Neural cell (in vitro differentiated cells): ENCODE measurements around the gene KPRP. TPM values are rescaled to one million over a fixed set of nuclear protein-coding genes. Genes with fewer than 3 reads are reported as not detected.

ENCODE experiments used
- H2AFZ ChIP-seq: fragments of 200-600, 300-800 bp; sonication (generic), shearing (Covaris generic); 2 replicates; pipeline ENCODE4 v1.6.0; 2014; ENCODE audit warnings: low read depth, mild to moderate bottlenecking, antibody characterized with exemption, low read length, moderate library complexity
- H3F3A ChIP-seq: fragments of 200-600 bp; shearing (Covaris generic); 2 replicates; pipeline ENCODE4 v1.6.1; 2016; ENCODE audit warnings: mild to moderate bottlenecking, moderate library complexity, mixed read lengths, antibody characterized with exemption, low read length; ENCODE audit not compliant: insufficient read depth, poor library complexity, severe bottlenecking
- H3K27ac ChIP-seq: fragments of 200-600, 300-800 bp; sonication (generic), shearing (Covaris generic); 2 replicates; pipeline ENCODE4 v1.5.1; 2014; ENCODE audit warnings: mild to moderate bottlenecking, low read length, moderate library complexity
- H3K27me3 ChIP-seq: fragments of 300-800, 200-600 bp; sonication (generic), shearing (Covaris generic); 2 replicates; pipeline ENCODE4 v1.6.0; 2014; ENCODE audit warnings: mild to moderate bottlenecking, low read depth, low read length, moderate library complexity; ENCODE audit not compliant: insufficient read depth
- H3K36me3 ChIP-seq: fragments of 300-800, 200-600 bp; sonication (generic), shearing (Covaris generic); 2 replicates; pipeline ENCODE4 v1.5.1; 2014; ENCODE audit warnings: mild to moderate bottlenecking, antibody characterized with exemption, low read length, moderate library complexity; ENCODE audit not compliant: insufficient read depth
- H3K4me2 ChIP-seq: fragments of 300-800, 200-600 bp; sonication (generic), shearing (Covaris generic); 2 replicates; pipeline ENCODE4 v1.6.0; 2014; ENCODE audit warnings: mild to moderate bottlenecking, low read length
- H3K4me3 ChIP-seq: fragments of 300-800, 200-600 bp; sonication (generic), shearing (Covaris generic); 2 replicates; pipeline ENCODE4 v1.5.1; 2014; ENCODE audit warnings: mild to moderate bottlenecking, low read length, moderate library complexity
- H3K79me2 ChIP-seq: fragments of 200-600 bp; shearing (Covaris generic); replicated peaks from 2 replicates; pipeline ENCODE4 v1.6.0; 2014; ENCODE audit warnings: mild to moderate bottlenecking, low read length, moderate library complexity; ENCODE audit not compliant: insufficient read depth
- H3K9ac ChIP-seq: fragments of 300-800, 200-600 bp; sonication (generic), shearing (Covaris generic); 2 replicates; pipeline ENCODE4 v1.6.1; 2016; ENCODE audit warnings: mild to moderate bottlenecking, low read length, mixed read lengths
- H3K9me2 ChIP-seq: fragments of 200-600 bp; shearing (Covaris generic); 2 replicates; pipeline ENCODE4 v1.6.1; 2016; ENCODE audit warnings: mild to moderate bottlenecking, low read length, mixed read lengths; ENCODE audit not compliant: insufficient read depth
- H3K9me3 ChIP-seq: fragments of 200-600, 300-800 bp; sonication (generic), shearing (Covaris generic); 2 replicates; pipeline ENCODE4 v1.6.1; 2016; ENCODE audit warnings: mild to moderate bottlenecking, mixed run types, low read length, moderate library complexity, mixed read lengths
- H4K20me1 ChIP-seq: fragments of 200-600 bp; shearing (Covaris generic); 2 replicates; pipeline ENCODE4 v1.6.1; 2016; ENCODE audit warnings: mild to moderate bottlenecking, mixed run types; ENCODE audit not compliant: insufficient read depth
- EP300 ChIP-seq: fragments of 450-650 bp; conservative IDR thresholded peaks from 2 replicates; pipeline ENCODE4 v1.6.1; 2014; ENCODE audit warnings: antibody characterized with exemption, mild to moderate bottlenecking, moderate library complexity; ENCODE audit not compliant: poor library complexity, severe bottlenecking
- EZH2 ChIP-seq: fragments of 200-600, 300-800 bp; shearing (Covaris generic), sonication (generic); IDR thresholded peaks from 2 replicates; pipeline ENCODE4 v1.6.1; 2014; ENCODE audit warnings: antibody characterized with exemption, low read length, borderline replicate concordance, mild to moderate bottlenecking; ENCODE audit not compliant: insufficient read depth, poor library complexity, severe bottlenecking
- MXI1 ChIP-seq: fragments of 450-650 bp; conservative IDR thresholded peaks from 2 replicates; pipeline ENCODE4 v1.6.1; 2014; ENCODE audit warnings: antibody characterized with exemption, mild to moderate bottlenecking; ENCODE audit not compliant: poor library complexity, severe bottlenecking
- POLR2AphosphoS5 ChIP-seq: IDR thresholded peaks from 2 replicates; pipeline ENCODE4 v1.6.1; 2012
- RAD21 ChIP-seq: fragments of 450-650 bp; conservative IDR thresholded peaks from 2 replicates; pipeline ENCODE4 v1.6.1; 2014; ENCODE audit warnings: antibody characterized with exemption, mild to moderate bottlenecking, moderate library complexity
- SMC3 ChIP-seq: fragments of 450-650 bp; conservative IDR thresholded peaks from 2 replicates; pipeline ENCODE4 v1.6.1; 2014; ENCODE audit warnings: antibody characterized with exemption, mild to moderate bottlenecking, moderate library complexity; ENCODE audit not compliant: poor library complexity
- TAF1 ChIP-seq: IDR thresholded peaks from 2 replicates; pipeline ENCODE4 v1.6.1; 2012; ENCODE audit warnings: low read depth
- polyA plus RNA-seq: library from polyadenylated mRNA; depleted of rRNA; stranded (reverse); fragments of >200 nt; gene quantifications from 2 replicates; pipeline ENCODE4 v1.2.3, GENCODE V29; 2014
- TF ChIP-seq, protein P1 (sequence below): fragments of 450-650 bp; IDR thresholded peaks from 2 replicates; pipeline ENCODE4 v1.5.1; 2014; ENCODE audit warnings: antibody characterized with exemption, mild to moderate bottlenecking, moderate library complexity; ENCODE audit not compliant: poor library complexity, severe bottlenecking
- TF ChIP-seq, protein P2 (sequence below): IDR thresholded peaks from 2 replicates; pipeline ENCODE4 v1.6.1; 2012; ENCODE audit warnings: borderline replicate concordance

KPRP gene
- polyA plus RNA-seq, 1 donor from 2014 or later: not detected

DNA sequence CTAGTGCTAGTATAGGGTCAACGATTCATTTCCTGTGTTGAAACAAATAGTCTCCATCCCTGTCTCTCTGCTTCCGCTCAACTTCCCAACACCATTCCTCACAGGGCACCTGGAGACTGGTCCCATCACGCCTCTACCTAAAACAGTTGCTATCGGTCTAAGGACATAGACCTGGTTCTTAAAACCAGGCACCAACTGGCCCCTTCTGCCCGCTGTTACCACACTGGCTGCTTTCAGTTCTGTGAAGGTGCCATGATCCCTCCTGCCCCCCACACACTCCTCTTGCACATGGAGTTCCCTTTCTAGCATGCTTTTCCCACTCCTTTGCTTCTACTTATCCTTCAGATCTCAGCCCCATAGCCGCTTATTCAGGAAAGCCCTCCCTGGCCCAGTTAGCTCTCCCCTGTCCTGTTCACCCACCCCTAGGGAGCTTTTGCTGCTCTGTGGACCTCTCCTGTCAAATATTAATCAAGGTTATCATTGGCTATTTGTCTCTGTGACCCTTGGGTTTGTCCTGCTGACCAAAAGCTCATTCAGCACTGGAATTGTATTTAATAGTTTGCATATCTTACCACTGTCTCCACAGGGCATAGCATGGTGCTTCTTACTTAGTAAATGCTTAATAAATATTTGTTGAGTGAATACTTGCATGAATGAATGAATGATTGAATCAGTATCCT is 11.9 kb upstream of the KPRP start:
- no peaks in the 10 kb centered on the region for H3K79me2 ChIP-seq
- H3K9me2 ChIP-seq: no peaks in the 10 kb centered on the region
- no peak overlapping the region for H2AFZ ChIP-seq
- no peaks in the 10 kb centered on the region for H3K36me3 ChIP-seq
- no peaks in the 10 kb centered on the region for H3F3A ChIP-seq
- H3K4me3 ChIP-seq: no peak overlapping the region
- H3K9me3 ChIP-seq: no peaks in the 10 kb centered on the region
- no peak overlapping the region for H3K9ac ChIP-seq
- H3K4me2 ChIP-seq: no peak overlapping the region
- no peak overlapping the region for H3K27ac ChIP-seq
- no peaks in the 10 kb centered on the region for H4K20me1 ChIP-seq
- no peaks in the 10 kb centered on the region for H3K27me3 ChIP-seq
- TF ChIP-seq RAD21: no peak
- TF ChIP-seq TAF1: no peak
- TF ChIP-seq POLR2AphosphoS5: no peak
- no peak for TF ChIP-seq MXI1
- no peak for TF ChIP-seq SMC3
- TF ChIP-seq, protein P1, sequence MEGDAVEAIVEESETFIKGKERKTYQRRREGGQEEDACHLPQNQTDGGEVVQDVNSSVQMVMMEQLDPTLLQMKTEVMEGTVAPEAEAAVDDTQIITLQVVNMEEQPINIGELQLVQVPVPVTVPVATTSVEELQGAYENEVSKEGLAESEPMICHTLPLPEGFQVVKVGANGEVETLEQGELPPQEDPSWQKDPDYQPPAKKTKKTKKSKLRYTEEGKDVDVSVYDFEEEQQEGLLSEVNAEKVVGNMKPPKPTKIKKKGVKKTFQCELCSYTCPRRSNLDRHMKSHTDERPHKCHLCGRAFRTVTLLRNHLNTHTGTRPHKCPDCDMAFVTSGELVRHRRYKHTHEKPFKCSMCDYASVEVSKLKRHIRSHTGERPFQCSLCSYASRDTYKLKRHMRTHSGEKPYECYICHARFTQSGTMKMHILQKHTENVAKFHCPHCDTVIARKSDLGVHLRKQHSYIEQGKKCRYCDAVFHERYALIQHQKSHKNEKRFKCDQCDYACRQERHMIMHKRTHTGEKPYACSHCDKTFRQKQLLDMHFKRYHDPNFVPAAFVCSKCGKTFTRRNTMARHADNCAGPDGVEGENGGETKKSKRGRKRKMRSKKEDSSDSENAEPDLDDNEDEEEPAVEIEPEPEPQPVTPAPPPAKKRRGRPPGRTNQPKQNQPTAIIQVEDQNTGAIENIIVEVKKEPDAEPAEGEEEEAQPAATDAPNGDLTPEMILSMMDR: no peak
- TF ChIP-seq EZH2: no peak
- TF ChIP-seq EP300: no peak
- TF ChIP-seq, protein P2, sequence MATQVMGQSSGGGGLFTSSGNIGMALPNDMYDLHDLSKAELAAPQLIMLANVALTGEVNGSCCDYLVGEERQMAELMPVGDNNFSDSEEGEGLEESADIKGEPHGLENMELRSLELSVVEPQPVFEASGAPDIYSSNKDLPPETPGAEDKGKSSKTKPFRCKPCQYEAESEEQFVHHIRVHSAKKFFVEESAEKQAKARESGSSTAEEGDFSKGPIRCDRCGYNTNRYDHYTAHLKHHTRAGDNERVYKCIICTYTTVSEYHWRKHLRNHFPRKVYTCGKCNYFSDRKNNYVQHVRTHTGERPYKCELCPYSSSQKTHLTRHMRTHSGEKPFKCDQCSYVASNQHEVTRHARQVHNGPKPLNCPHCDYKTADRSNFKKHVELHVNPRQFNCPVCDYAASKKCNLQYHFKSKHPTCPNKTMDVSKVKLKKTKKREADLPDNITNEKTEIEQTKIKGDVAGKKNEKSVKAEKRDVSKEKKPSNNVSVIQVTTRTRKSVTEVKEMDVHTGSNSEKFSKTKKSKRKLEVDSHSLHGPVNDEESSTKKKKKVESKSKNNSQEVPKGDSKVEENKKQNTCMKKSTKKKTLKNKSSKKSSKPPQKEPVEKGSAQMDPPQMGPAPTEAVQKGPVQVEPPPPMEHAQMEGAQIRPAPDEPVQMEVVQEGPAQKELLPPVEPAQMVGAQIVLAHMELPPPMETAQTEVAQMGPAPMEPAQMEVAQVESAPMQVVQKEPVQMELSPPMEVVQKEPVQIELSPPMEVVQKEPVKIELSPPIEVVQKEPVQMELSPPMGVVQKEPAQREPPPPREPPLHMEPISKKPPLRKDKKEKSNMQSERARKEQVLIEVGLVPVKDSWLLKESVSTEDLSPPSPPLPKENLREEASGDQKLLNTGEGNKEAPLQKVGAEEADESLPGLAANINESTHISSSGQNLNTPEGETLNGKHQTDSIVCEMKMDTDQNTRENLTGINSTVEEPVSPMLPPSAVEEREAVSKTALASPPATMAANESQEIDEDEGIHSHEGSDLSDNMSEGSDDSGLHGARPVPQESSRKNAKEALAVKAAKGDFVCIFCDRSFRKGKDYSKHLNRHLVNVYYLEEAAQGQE: no peak

DNA sequence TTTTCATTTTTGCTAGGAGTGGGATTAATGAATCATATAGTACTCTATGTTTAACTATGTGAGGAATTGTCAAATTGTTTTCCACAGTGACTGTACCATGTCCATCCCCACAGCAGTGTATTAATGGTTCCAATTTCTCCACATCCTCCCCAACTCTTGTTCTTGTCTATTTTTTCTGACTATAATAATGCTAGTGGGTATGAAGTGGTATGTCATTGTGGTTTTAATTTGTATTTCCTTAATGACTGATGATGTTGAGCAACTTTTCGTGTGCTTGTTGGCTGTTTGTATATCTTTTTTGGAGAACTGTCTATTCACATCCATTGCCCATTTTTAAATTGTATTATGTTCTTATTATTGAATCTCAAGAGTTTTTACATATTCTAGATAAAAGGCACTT is 10.0 kb upstream of the KPRP start:
- Histone ChIP-seq H3K9ac (no peak overlapping the region), H3K4me2 (no peak overlapping the region), H3K9me2 (no peaks in the 10 kb centered on the region), H3K27me3 (no peaks in the 10 kb centered on the region), H3K9me3 (no peaks in the 10 kb centered on the region), H3K79me2 (no peaks in the 10 kb centered on the region), H3K36me3 (no peaks in the 10 kb centered on the region), H3K27ac (no peak overlapping the region), H3F3A (no peaks in the 10 kb centered on the region), H2AFZ (no peak overlapping the region), H4K20me1 (no peaks in the 10 kb centered on the region), H3K4me3 (no peak overlapping the region)
- TF ChIP-seq POLR2AphosphoS5 (no peak), TAF1 (no peak), SMC3 (no peak), RAD21 (no peak)
- TF ChIP-seq, protein P1: no peak
